A172 (cell line): ENCODE data around the gene ADAMTSL5. TPM values are rescaled to one million over a fixed set of nuclear protein-coding genes. Genes with fewer than 3 reads are reported as not detected.
A peak's percentile ranks its signal among the peaks of the same experiment; 100 is the strongest.
"Not testable (repeated sequence)": the region's sequence is repeated elsewhere in the genome, so short reads cannot be mapped to it uniquely, and the experiment has no call there.

Source experiments
- DNase-seq: peaks from one replicate; pipeline ENCODE4 v3.0.0-alpha.2; 2015; ENCODE audit warnings: low spot score
- total RNA-seq: library from RNA; depleted of rRNA; stranded (reverse); fragments of >200 nt; shearing (Covaris generic); gene quantifications from 2 replicates; pipeline ENCODE4 v1.2.3, GENCODE V29; 2014

The ADAMTSL5 gene
- total RNA-seq, 1 experiment from 2014 or later, result 3.9 TPM

DNA sequence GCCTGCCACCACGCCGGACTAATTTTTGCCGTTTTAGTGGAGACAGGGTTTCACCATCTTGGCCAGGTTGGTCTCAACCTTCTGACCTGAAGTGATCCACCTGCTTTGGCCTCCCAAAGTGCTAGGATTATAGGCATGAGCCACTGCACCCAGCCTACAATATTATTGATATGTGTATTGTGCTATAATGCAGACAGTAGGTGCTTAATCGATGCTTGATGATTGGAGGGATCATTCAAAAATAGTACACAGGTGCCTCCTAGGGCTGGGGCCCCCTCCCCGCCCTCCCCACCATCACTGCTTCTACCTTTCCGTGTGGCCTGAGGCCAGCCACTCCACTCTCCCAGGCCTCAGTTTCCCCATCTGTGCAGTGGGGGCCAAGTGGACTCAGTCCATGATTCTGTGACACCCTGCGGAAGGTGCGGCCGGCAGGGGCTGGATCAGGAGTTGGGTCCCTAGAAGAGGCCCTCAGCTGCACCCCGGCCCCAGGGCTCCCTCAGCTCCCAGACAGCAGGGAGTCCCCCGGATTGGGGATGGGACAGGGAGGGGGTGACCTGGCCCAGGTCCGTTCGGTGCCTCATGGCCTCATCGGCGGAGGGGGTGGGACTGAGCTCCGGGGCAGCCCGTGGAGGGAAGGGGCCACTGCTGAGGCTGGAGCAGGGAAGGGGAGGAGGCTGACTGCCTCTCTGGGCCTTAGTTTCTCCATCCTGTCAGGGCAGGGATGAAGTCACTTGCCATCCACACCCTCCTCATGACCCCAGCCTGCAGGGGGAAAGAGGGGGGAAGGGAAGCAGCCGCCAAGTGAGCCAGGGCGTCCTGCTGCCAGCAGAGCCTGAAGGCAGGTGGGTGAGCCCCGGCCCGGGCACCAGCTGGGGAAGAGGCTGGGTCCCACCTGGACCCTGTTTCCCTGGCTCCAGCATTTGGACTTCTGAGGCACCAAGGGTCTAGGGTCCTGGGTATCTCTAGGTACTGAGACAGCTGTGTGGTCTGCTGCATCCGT lies 1.2 kb downstream of the ADAMTSL5 start:
- no peak for DNase-seq

DNA sequence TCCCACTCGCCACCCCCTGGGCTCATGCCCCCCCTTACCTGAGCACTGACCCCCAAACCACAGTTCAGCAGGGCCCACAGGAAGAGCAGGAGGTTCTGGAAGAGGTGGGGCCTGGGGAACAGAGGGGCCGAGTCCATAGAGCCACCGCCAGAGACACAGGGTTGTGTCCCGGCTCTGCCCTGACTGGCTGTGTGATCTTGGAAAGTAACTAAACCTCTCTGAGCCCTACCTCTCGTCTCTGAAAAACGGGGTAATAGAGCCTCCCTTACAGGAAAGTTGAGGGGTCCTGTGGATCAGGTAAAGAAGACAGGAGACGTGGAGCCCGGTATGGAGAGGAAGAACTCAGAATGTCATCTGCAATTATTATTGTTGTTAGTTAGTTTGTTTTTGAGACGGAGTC lies 2.0 kb downstream of the ADAMTSL5 start:
- no peak for DNase-seq

DNA sequence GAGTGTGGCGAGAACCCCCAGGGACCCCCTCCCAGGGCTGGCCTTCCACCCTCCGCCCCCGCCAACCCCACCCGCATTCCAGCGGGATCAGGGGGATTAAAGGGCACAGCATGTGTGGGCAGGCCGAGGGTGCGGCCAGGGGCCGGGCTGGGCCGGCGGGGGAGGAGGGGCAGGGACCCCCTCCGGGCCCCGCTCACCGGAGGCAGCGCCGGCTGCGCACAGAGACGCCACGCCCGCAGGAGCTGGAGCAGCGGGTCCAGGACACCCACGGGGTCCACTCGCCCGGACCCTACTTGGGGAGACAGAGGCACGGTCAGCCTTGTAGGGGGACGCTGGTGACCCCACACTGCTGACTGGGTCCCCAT lies 2.4 kb downstream of the ADAMTSL5 start:
- DNase-seq, result no peak

DNA sequence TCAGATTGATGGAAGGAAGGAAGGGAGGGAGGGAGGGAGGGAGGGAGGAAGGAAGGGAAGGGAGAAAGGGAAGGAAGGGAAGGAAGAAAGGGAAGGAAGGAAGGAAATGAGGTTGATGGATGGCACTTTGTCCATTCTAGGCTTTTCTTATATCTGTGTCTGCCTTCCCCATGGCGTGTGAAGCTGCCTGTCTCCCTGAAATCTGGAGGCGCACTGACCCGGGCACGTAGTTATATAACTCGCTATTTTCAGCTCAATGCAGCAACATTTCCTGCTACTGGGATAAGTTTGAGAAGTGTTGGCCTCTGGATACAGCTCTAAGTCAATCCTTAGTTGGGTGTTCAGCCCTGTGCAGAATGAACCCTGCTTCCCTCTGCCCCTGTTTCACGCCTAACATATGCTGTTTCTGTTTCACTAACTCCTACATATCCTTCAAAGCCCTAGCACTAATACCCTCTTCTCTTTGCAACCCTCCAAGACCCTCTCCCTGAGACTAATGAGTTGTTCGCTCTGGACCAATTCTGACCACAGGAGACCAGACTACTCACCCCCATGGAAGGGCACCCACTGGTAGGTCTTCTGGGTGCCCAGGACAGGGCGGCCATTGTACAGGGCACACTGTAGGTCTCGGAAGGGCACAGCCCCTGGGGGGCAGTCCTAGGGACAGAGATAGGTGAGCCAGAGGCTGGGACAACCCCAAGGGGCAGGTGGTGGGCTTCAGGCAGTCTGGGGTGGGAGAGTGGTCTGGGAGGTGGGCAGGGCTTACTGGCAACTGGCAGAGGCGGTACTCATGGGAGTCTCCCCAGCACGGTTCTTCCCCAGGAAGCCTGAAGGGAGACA lies 3.0 kb downstream of the ADAMTSL5 start:
- no peak for DNase-seq

DNA sequence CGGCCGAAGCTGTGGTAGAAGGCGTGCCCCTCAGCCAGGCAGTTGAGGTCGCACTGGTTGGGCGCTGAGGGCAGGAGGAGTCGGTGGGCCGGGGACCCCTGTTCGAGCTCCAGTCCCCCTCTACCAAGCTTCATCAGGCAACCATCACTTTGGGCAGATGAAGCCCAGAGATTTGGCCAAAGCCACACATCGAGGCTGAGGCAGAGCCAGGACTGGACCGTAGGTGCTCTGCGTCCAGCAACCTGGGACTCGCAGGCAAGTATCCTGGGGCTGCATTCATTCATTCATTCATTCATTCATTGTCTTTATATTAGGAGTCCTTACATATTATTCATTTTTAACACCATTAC lies 4.3 kb downstream of the ADAMTSL5 start:
- no peak for DNase-seq

DNA sequence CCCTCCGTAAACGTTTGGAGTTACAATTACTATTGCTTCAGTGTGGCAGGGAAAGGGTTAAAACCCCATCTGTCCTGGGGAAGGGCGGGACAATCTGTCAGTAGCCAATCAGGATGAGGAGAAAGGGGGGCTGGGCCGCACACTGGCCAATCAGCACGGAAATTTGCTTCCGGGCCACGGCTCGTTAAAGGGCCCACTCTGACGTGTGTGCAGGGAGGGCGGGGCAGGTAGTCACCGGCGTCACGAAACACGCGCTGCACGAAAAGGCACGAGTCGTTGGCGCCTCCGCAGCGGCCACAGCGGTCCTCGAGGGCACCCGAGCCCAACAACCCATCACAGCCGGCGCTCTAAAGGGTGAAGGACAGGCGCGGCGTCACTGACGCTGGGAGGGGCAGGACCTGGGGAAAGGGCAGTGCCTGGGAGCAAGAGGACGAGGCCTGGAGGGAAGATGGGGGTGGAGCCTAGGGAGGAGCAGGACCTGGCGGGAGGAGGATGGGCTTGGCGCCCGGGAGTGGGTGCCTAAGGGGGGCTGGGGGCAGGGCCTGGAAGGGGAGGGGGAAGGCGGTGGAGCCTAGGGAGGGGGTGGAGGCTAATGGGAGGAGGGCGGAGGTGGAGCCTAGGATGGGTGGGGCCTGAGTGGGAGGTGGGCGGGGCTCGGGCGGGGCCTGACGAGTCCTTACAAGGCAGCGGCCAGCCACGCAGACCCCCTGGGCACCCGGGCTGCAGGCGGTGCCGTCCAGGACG lies 4.9 kb downstream of the ADAMTSL5 start:
- DNase-seq, result peak; percentile 96

DNA sequence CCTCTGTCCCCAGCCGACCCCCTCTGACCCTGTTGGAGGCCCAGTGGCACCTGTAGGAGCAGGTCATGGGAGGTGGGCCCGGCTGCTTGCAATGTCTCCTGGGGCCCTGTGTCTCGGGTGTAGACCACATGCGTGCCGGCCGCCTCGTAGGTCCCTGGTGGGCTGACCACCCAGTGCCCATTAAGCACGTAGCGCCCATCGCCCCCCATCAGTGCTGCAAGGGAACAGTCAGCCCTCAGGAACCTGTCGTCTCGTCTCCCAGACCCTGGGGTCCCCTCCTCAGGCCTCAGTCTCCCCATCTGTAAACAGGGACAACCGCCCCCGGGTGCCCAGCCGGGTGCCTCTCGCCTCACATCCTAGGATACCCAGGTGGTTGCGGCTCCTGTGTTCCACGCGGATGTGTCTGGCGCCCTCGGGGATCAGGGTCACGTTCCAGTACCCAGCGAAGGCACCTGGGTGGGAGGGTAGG lies 5.6 kb downstream of the ADAMTSL5 start:
- no peak for DNase-seq

DNA sequence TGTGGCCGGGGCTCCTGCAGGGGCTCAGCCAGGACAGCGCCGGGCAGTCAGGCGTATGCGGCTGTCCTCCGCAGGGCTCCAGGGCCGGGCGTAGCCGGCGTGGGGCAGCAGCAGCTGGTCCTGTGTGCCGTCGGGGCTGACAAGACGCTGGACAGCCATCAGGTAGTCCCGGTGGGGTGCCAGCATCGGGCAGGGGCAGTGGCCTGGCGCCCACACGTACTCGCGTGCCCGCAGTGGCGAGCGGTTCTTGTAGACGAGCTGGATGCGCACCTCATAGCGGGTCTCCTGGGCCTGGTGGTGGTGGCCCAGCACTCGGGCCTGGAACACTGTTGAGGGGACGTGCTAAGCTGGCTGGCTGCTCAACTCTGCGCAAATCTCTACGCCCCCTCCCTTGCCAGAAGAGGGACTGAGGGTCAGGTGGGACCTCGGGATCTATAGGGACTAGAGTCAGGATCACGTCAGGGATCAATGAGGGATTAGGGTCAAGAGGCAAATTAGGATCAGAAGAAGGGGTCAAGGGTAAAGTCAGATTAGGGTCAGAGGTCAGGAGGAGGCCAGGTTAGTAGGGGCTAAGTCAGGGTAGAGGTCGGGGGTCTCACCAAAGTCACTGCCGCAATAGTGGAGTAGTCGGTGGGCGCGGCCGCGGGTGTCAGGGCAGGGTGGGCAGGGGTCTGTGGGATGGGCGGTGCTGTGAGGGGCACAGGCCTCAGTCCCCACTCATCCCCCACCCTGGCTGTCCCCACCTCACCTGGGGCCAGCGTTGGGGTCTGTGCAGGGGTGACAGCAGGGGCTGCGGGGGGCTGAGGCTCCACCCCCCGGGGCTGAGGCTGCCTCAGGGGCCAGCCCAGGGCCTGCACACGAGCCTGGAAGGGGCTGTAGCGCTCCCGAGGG lies 6.6 kb downstream of the ADAMTSL5 start:
- no peak for DNase-seq

DNA sequence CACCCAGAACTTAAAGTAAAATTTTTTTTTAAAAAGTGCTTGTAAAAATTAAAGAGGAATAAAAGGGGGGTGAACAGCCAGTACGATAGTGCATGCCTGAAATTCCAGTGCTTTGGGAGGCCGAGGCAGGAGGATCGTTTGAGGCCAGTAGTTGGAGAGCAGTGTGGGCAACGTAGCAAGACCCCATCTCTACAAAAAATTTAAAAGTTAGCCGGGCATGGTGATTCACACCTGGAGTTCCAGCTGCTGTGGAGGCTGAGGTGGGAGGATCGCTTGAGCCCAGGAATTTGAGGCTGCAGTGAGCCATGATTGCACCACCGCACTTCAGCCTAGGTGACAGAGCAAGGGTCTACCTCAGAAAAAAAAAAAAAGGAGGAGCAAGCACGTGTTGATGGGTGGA lies 7.8 kb downstream of the ADAMTSL5 start:
- no peak for DNase-seq

DNA sequence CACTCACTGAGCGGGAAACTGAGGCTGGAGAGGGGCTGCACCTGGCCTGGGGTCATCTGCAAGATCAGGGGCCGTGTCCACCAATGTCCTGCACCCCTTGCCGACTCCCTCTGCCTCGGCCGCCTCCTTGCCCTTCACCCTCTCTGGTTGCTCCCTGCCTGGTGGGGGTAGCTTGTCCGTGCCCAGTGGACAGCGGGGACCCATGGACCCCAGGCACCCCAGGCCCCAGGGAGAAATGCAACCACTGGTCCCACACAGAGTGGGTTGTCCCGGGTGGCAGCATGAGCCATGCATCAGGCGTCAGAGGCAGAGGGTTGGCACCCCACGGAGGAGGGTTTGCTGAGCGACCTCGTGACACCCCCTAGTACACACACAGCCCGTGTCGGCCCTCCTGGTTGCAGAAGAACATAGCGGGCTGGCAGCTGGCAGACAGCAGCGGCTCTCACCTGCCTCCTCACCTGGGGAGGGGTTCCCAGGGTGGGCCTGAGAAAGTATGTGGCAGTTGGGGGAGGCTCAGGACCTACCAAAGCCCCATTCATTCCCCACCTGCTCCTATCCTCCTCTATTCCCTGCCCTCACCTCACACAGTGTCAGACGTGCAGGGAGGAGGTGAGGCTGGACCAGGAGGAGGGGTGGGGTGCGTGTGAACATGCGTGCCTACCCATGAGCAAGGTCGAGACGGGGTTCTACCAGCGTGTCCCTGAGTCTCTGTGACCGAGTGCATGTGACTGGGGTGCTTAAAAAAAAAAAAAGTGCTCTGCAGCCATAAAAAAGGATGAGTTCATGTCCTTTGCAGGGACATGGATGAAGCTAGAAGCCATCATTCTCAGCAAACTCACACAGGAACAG lies 8.7 kb downstream of the ADAMTSL5 start:
- DNase-seq, result no peak

DNA sequence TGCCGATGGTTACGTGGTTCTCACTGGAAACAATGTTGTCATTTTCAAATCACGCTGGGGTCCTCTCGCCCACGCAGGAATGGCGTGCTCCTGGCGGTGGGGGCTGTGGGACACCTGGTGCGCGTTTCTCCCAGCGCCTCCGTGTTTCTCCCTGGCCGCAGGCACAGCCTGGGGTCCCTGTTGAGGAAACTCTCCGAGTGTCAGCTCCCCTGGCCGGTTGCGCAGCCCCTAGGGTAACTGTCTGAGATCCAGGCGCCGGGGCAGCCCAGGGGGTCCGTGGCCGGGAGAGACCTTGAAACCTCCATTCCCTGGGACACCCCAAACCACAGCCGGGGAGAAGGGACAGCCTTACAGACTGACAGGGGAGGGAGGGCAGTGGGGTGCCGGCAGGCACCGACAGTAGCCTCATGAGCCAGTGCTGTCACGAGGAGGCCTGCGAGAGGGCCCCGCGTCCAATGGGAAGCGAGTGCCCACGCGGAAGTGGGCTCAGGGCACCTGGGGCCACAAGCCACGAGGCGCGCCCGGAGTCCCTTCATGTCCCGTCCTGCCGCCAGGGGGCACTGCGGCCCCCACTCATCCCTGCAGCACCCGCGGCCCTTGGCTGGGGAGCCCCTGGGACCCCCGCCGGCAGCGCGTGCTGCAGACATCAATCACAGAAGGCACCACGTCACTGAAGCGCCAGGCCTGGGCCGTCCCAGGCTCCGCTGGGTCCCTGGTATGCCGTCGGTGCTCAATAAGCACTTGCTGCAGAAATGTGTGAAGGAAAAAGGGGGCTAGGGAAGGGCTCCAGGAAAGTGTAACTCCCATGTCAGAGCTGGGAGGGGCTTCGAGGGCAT lies 9.5 kb downstream of the ADAMTSL5 start:
- no peak for DNase-seq

DNA sequence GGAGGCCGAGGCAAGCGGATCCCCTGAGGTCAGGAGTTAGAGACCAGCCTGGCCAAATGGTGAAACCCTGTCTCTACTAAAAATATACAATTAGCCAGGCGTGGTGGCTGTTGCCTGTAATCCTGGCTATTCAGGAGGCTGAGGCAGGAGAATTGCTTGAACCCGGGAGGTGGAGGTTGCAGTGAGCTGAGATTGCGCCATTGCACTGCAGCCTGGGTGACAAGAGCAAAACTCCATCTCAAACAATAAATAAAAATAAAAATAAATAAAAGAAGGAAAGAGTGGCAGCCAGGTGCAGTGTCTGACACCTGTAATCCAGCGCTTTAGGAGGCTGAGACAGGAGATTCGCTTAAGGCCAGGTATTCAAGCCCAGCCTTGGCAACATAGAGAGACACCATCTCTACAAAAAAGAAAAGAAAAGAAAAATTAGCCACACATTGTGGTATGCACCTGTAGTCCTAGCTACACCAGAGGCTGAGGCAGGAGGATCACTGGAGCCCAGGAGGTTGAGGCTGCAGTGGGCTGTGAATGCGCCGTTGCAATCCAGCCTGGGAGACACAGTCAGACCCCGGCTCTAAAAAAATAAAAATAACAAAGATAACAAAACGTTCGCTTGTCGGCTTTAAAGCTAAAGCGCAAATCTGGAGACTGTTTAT lies 10.3 kb downstream of the ADAMTSL5 start:
- DNase-seq, result no peak

DNA sequence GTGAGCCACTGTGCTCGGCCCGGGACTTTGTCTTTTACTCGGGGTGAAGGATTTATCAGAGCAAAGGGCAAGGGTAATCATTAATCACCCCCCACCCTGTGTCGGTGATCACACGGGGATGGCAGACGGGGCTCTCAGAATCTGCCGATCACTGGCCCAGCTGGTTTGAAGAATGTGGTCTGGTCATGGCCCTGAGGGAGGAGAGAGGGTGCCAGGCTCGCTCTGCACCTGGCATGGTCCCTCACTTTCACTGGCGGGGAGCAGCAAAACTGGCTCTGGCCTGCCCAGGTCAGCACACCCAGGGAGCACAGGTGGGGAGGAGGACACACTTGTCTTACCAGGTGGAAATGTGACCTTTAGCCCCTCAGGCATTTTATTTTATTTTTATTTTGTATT lies 11.6 kb downstream of the ADAMTSL5 start:
- no peak for DNase-seq

DNA sequence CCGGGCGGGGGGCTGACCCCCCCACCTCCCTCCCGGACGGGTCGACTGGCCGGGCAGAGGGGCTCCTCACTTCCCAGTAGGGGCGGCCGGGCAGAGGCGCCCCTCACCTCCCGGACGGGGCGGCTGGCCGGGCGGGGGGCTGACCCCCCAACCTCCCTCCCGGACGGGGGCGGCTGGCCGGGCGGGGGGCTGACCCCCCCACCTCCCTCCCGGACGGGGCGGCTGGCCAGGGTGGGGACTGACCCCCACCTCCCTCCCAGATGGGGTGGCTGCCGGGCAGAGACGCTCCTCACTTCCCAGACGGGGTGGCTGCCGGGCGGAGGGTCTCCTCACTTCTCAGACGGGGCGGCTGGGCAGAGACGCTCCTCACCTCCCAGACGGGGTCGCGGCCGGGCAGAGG lies 13.6 kb downstream of the ADAMTSL5 start:
- not testable (repeated sequence) for DNase-seq

DNA sequence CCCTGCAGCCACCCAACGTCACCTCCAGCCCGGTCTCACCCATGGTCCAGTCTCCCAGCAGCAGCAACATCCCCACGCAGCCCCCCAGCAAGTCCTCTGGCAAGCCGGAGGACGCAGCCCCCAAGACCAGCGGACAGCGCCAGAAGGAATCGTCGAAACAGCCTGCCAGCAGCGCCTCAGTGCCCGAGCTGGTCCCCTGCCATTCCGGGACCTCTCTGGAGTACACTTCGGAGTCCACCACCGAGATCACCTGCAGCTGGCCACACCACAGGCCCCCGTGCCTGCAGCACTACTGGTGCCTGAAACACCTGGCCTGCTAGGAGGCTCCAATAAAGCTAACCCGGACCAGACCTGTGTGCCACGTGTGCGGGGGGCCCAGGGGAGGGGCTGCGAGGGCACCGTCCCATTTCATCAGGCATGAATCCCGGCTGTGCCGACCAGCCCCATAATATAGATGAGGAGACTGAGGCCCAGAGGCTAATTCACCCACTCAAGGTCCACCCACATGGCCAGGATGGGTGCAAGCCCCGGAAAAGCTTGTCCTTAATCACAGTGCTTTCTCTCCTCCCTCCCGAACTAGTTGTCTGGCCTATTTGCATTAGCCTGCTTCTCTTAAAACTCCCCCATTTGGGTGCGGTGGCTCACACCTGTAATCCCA lies 15.1 kb downstream of the ADAMTSL5 start:
- DNase-seq, result no peak

DNA sequence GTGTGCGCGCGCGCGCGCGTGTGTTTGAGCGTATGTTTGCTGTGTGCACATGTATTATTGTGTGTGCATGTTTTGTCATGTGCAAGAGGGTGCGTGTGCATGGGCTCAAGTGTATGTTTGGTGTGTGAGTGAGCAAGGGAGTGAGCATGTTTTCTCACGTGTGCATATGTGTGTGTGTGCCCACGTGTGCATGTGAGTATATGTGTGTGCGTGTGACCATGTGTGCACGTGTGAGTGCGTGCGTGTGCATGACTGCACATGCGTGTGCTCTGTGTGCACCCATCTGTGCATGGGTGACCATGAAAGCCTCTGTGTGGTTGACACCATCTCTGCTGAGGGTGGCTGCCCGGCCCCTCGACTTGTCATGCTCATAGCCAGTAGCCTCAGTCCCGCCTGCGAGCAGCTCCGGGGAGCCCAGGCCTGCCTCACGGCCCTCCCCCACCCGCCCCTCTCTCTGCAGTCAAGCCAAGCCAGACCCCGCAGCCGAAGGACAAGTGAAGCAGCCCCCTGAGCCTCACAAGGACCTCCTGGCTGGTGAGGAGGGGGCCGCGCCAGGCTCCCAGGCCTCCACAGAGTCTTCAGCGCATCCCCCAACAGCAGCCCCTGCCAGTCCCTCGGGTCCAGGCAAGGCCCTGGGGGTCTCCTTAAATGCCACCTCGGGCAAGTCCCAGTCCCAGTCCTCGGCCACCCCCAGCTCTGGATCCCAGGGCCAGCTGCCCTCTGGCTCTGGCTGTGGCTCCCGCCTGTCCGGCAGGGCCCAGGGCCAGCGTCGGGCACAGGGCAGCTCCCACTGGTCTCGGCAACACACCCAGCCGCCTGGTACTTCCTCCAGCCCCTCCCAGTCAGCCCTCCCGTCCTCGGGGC lies 15.9 kb downstream of the ADAMTSL5 start:
- no peak for DNase-seq
